Measurements from ENCODE around the gene RIPPLY3.

GRCh38 chr21:36968976-36969375 lies 37.5 kb upstream of the RIPPLY3 start:
- no peak for TF ChIP-seq POLR2A (IDR thresholded peaks at IDR 0.05)
- no peak for TF ChIP-seq CTCF (IDR thresholded peaks at IDR 0.05)
- TF ChIP-seq EP300 (IDR thresholded peaks at IDR 0.05) = no peak
